ENCODE results near the gene TMEM222.

The TMEM222 gene

GRCh38 chr1:27359822-27360158 lies 37.8 kb downstream of the TMEM222 start:
- DNase-seq (ENCODE audit: low read depth in 2 of 2), result no peak

DNA sequence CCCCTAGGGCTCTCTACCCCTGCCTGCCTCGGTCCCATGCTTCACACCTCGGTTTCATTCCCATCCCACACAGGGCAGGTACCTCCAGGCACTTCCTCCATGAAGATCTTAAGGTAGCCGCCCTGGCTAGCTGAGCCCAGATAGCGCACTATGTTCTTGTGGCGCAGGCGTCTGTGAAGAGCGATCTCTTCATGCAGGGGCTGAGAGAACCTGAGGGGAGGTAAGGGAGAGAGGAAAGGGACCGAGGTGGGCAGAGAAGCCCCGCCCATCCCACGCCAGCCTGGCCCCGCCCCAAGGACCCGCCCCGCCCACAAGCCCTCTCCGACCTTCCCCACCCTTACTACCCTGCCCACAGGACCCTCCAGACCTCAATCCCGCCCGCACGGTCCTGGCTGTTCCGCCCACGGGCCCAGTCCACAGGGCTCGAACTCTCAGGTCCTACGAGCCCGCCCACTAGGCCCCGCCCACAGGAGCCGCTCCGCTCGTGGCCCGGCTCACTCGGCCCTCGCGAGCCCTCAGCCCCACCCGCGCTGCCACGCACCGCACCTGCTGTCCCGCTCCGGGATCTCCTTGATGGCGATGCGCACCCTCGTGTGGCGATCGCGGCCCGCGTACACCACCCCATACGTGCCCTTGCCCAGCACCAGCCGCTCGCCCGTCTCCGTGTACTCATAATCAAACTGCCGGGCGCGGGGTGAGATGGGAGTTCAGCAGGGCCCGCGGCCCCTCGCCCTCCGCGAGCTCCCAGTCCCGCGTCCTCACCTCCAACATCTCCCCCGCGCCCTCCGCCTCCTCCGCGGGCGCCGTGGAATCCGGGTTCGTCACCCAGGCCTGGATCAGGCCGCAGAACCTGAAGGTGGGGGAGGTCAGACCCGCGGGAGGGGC lies 38.4 kb downstream of the TMEM222 start:
- DNase-seq (ENCODE audit: low read depth in 2 of 2), result no peak

DNA sequence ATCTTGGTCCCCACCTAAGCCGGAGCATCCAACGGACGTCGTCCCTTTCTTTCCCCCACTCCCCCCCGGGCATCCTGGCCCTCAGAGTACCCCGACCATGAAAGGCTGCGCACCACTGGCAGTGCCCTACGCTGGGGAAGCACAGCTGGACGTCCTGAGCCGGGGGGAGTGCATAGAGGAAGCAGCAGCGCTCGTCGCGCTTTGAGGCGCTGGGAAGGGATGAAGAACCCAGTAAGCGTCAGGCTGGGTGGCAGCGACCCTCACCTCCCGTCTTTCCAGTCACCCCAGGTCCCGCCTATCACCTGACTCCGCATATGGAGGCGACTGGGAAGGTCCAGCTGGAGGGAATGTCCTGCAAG lies 39.1 kb downstream of the TMEM222 start:
- no peak for DNase-seq (ENCODE audit: low read depth in 2 of 2)

DNA sequence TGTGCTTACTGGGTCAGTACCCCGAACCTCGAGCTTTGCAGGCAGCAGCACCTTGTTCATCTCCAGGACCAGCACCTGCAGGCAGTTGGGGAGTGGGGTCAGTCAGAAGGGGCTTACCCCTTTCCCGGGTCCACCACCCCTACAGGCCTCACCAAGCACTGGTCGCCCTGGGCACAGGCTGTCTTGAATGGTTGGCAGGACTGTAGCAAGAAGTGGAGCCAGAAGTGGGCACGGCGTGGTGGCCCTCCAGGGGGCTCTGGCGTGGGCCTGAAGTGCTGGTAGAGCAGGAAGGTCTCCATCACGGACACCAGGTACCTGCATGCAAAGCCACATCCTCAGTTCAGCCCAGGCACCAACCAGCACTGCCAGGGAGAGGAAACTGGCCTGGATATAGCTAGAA lies 39.6 kb downstream of the TMEM222 start:
- no peak for DNase-seq (ENCODE audit: low read depth in 2 of 2)

- DNase-seq (ENCODE audit: low read depth in 2 of 2), result no peak
Observed at GRCh38 chr1:27363766-27364695, 42.1 kb downstream of the TMEM222 start.

DNA sequence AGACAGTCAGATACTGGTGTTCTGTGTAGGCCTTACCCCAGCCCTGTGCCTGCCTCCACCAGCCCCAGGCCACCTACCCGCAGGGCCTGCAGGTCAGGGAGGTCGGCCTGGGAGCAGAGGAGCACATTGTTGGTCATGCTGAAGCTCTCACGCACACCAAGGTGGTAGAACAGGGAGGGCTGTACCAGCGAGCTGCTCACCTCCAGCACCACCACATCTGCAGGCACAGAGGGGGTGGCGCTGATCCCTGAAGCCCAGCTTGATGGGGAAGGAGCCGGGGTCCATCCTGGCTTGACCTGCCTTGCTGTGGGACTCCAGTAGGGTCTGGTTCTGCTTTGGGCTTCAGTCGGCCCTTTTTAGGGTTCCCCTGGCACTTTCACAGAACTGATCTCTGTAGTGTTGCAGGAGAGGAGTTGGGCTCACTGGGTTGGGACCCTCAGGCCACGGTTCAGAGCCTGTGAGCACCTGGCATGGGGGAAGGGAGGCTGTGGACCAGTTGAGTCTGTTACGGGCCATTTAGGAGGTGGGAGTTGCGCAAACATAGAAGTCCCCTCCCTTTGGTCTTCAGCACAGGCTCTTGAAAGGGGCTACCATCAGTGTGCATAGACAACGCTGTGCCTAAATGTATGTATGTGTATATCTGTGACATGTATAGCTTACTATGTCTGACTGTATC lies 42.9 kb downstream of the TMEM222 start:
- no peak for DNase-seq (ENCODE audit: low read depth in 2 of 2)

DNA sequence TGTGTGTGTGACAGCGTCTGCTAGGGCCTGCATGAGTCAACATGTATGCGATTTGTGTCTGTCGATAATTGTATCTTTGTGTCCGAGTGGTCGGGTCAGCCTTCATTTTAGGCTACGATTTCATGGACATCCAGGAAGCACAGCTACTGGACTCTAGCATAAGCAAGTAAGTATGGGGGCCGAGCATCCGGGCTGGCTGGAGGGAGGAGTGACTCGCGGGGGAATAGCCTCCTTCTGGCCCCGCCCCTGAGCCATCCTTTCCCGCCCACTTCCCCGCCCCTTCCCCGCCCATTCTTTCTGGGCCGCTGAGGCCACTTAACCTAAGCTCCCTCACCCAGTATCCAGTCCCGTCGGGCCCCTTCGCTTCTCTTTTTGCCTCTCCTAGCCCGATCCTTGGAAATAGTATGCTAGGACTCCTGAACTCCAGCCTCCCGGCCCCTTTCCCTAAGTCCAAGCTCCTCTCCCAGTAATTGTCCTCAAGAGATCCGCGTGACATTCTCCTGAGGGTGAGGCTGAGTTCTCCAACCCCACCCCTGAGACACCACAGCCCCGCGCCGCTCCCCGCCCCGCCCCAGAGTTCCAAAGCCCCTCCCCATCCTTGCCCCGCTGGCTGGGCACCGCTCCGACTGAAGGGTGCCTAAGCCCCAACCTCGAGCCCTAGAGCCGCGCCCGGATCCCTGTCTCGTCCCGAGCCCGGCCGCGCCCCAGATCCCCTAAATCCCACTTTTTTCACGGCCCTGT lies 43.6 kb downstream of the TMEM222 start:
- DNase-seq (ENCODE audit: low read depth in 2 of 2), result peak; percentile 56 to 79

DNA sequence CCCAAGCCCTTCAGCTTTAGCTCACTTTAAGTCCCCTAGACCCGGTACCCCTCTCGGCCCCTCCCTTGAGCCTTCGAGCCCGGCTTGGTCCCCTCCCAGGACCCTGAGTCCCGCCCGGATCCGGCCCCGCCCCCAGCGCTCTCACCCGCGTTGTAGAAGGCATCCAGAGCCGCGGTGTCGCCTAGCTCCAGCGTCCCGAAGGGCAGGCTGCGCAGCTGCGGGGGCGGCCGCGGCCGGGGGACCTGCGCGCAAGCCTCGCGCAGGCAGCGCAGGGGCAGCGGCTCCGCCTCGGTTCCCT lies 44.1 kb downstream of the TMEM222 start:
- DNase-seq (ENCODE audit: low read depth in 2 of 2), result peak; percentile 52 to 83

DNA sequence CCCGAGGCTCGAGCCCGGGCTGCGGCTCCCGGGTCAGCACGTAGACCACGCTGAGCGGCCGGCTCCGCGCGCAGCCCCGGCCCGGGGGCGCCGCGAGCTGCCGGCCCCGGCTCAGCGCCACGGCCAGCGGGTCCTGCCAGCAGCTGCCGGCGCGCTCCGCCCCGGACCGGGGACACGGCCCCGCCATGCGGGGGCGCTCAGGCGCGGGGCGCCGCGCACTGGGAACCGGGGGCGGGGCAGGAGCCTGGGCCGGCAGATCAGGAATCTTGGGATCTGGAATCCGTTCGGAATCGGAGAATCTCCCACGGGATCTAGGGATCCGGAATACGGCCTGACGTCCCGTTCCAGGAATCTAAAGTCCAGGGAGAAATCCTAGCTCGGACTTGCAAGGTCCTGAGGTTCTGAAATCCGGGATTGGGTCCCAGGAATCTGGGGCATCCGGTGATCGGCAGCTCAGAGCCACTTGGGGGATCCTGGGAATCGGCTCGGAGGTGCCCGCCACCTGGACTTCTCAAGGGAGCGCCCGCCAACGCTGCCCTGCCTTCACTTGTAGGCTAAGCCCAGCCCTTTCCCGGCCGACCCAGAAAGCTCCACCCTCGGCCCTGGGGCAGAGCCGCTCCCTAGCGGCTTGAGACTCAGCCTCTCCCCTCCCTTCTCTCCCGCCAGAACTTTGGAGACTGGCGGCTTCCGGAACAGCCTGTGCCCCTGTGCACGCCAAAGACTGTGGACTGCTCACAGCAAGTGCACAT lies 44.6 kb downstream of the TMEM222 start, which contains the start of gene MAP3K6:
Gene MAP3K6, minus strand, starts transcription at position 551 of the 749 bp plus-strand sequence. Its CDS starts 364 bp downstream, at position 187.
- peak in 1 of 2 experiments; percentile 65 for DNase-seq (ENCODE audit: low read depth in 2 of 2)

- DNase-seq (ENCODE audit: low read depth in 2 of 2), result no peak
Observed at GRCh38 chr1:27367160-27367650, 45.2 kb downstream of the TMEM222 start.

DNA sequence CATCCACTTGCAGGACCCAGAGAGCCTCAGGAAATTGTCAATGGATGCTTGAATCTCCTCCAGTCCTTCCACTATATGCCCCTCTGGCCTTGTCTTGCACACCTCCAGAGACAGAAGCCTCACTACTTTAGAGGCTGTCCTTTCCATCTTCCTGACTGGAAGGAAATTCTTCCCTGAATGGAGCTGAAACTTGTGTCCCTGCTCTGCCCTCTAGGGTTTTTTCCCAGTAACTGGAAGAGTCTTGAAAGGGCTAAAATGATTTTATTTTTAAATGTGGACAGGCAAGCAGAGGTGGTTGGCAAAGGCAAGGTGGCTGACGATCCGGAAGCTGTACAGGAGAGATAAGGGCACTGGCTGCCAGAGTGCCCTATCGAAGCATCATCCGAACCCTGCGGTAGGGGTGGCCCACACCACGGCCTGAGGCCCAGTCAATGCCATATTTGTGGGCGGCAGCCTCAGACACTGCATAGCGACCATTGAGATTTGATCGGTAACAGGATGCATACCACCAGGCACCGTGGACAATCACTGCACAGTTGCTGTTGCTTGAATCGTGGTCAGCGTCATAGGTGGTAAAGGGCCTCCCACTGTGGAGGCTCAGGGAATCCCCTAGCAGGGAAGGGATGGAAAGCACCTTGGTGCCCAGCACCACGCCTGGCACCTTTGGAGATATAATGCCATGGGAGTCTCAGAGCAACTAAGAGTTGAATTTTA lies 47.1 kb downstream of the TMEM222 start:
- DNase-seq (ENCODE audit: low read depth in 2 of 2), result no peak

DNA sequence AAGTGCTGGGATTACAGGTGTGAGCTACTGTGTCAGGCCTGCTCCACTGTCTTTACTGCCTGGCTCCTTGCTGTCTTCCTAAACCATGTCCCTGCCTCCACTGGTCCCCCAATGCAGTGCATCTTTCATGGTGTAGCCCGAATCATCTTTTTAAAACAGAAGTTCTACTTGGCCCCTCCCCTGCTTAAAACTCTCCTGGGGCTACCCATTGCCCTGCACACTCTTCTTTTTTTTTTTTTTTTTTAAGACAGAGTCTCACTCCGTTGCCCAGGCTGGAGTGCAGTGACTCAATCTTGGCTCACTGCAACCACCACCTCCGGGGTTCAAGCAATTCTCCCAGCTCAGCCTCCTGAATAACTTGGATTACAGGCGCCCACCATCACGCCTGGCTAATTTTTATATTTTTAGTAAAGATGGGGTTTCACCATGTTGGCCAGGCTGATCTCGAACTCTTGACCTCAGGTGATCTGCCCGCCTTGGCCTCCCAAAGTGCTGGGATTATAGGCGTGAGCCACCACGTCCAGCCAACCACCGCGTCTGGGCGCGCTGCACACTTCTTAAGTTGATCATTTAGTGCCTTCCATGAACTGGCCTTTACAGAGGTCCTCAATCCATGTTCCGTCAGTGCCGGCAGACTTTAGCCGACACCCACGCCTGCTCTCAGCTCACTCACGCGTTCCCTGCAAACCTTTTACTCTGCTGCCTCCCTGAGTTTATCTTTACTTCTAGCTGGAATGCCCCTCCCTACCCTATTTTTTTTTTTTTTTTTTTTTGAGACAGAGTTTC lies 50.3 kb downstream of the TMEM222 start:
- DNase-seq (ENCODE audit: low read depth in 2 of 2), result no peak

DNA sequence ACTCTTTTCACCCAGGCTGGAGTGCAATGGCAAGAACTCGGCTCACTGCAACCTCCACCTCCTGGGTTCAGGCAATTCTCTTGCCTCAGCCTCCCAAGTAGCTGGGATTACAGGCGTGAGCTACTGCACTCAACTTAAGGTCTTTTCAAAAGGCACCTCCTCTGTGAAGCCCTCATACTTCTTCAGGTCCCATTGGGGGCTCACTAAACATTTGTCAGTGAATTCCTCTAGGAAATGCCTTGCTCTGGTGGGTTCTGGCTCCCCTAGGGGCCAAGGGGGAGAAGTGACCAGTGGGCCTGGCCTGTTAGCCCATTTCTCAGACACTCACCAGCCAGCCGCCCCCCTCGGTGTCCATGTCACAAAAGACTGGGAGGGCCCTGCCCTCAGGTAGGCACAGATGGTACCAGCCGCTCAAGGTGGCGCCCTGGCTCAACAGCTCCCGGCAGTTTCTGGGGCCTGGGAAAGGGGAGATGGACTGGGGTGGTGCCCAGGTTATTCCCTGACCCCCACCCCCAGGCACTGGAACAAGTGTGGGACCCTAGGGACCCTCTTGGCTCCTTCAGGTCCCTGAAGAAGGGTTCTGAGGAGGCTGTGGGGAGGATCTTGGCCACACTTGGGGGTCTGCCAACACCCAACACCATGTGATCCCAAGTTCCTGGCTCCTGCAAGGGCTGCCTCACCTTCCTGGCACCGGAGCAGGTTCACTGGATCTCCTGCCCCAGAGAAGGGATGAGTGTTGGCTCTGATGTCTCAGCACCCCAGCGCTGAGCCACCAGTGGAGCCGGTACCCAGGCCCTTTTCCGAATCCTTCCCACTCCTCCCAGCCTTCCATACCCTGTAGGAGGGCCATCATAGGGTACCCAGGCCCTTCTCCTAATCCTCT lies 51.1 kb downstream of the TMEM222 start:
- no peak for DNase-seq (ENCODE audit: low read depth in 2 of 2)

GRCh38 chr1:27374362-27375086 lies 52.6 kb downstream of the TMEM222 start, which contains the start of gene FCN3:
Gene FCN3 (minus strand): TSS chr1:27374824. CDS start chr1:27374818, 6 bp downstream.
- no peak for DNase-seq (ENCODE audit: low read depth in 2 of 2)

GRCh38 chr1:27377760-27378495 lies 56.0 kb downstream of the TMEM222 start:
- no peak for DNase-seq (ENCODE audit: low read depth in 2 of 2)

DNA sequence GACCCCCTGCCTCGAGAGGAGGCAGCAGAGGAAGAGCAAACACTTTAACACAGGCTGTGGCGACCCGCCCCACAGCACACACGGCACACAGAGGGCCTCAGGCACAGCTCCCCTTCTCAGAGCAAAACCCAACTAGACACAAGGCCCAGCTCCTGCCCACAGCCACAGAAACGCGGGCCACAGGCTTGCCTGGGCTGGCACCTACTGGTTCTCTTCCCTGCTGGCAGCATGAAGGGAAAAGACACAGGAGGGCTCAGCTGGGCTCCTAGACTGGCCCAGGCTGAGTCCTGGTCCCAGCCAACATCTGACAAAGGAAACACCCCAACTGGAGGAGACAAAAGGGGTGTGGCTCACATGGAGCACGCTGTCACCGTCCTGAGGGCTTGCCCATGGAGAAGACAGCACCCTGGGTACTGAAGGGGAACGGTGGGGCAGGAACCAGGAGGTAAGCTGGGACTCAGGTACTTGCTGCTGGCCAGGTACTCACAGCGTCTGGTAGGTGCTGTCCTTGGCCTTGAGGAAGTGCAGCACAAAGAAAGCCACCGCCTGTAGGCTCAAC lies 57.7 kb downstream of the TMEM222 start:
- no peak for DNase-seq (ENCODE audit: low read depth in 2 of 2)

Measured in stimulated activated CD4-positive, alpha-beta T cell treated with anti-CD3 and anti-CD28 coated beads, Interleukin-12 subunit alpha, Interleukin-12 subunit beta, amount 100 ng/mL, for 24 hours (primary cell).